Activated naive CD4-positive, alpha-beta T cell treated with anti-CD3 and anti-CD28 coated beads, Interleukin-2, amount 50 U/mL, for 24 hours (primary cell): ENCODE data around the gene TMEM150C.

Experiments
- H3K27ac Mint-ChIP-seq: one replicate; pipeline ENCODE4 v1.8.0; 2021; ENCODE audit warnings: mild to moderate bottlenecking, mixed read lengths
- H3K27me3 Mint-ChIP-seq: one replicate; pipeline ENCODE4 v1.8.0; 2021; ENCODE audit warnings: mixed read lengths
- H3K36me3 Mint-ChIP-seq: one replicate; pipeline ENCODE4 v1.8.0; 2021; ENCODE audit warnings: mixed read lengths
- H3K4me1 Mint-ChIP-seq: one replicate; pipeline ENCODE4 v1.8.0; 2021; ENCODE audit warnings: mixed read lengths
- H3K4me3 Mint-ChIP-seq: one replicate; pipeline ENCODE4 v1.8.0; 2021; ENCODE audit warnings: mild to moderate bottlenecking, mixed read lengths
- H3K9me3 Mint-ChIP-seq: one replicate; pipeline ENCODE4 v1.8.0; 2021; ENCODE audit warnings: mixed read lengths

TMEM150C gene

GRCh38 chr4:82508011-82508410, 53.8 kb downstream of the TMEM150C start:
- Mint-ChIP-seq H3K36me3 (no peaks in the 10 kb centered on the region), H3K9me3 (no peaks in the 10 kb centered on the region), H3K4me3 (no peak overlapping the region), H3K27me3 (peaks cover 11% of the 10 kb centered on the region), H3K4me1 (no peaks in the 10 kb centered on the region), H3K27ac (no peak overlapping the region)

GRCh38 chr4:82501154-82501442, 60.7 kb downstream of the TMEM150C start:
- no peak overlapping the region for H3K4me3 Mint-ChIP-seq
- H3K36me3 Mint-ChIP-seq, result no peaks in the 10 kb centered on the region
- no peaks in the 10 kb centered on the region for H3K9me3 Mint-ChIP-seq
- no peak overlapping the region for H3K27ac Mint-ChIP-seq
- no peaks in the 10 kb centered on the region for H3K4me1 Mint-ChIP-seq
- H3K27me3 Mint-ChIP-seq, result peaks cover 2% of the 10 kb centered on the region

- no peaks in the 10 kb centered on the region for H3K9me3 Mint-ChIP-seq
- no peak overlapping the region for H3K4me3 Mint-ChIP-seq
- no peaks in the 10 kb centered on the region for H3K4me1 Mint-ChIP-seq
- no peaks in the 10 kb centered on the region for H3K36me3 Mint-ChIP-seq
- H3K27ac Mint-ChIP-seq, result no peak overlapping the region
- H3K27me3 Mint-ChIP-seq, result peaks cover 2% of the 10 kb centered on the region
These were observed 61.2 kb downstream of the TMEM150C start for GRCh38 chr4:82500435-82501153.

GRCh38 chr4:82499738-82500434, 61.9 kb downstream of the TMEM150C start:
- H3K4me3 Mint-ChIP-seq, result no peak overlapping the region
- no peaks in the 10 kb centered on the region for H3K4me1 Mint-ChIP-seq
- no peaks in the 10 kb centered on the region for H3K36me3 Mint-ChIP-seq
- no peak overlapping the region for H3K27ac Mint-ChIP-seq
- H3K27me3 Mint-ChIP-seq, result no peaks in the 10 kb centered on the region
- no peaks in the 10 kb centered on the region for H3K9me3 Mint-ChIP-seq

- Mint-ChIP-seq H3K4me3 (no peak overlapping the region), H3K27ac (no peak overlapping the region), H3K36me3 (no peaks in the 10 kb centered on the region)
These were observed 65.4 kb downstream of the TMEM150C start for GRCh38 chr4:82496349-82496748.

GRCh38 chr4:82495666-82496065, 66.1 kb downstream of the TMEM150C start:
- H3K4me3 Mint-ChIP-seq, result no peak overlapping the region
- H3K27me3 Mint-ChIP-seq, result no peaks in the 10 kb centered on the region
- H3K4me1 Mint-ChIP-seq, result no peaks in the 10 kb centered on the region

More at GRCh38 chr4:82496349-82496748, 65.4 kb downstream of the TMEM150C start:
- Mint-ChIP-seq H3K4me1 (no peaks in the 10 kb centered on the region), H3K27me3 (no peaks in the 10 kb centered on the region), H3K9me3 (no peaks in the 10 kb centered on the region)

GRCh38 chr4:82493721-82494425, 67.9 kb downstream of the TMEM150C start:
- no peak overlapping the region for H3K27ac Mint-ChIP-seq
- H3K9me3 Mint-ChIP-seq, result no peaks in the 10 kb centered on the region
- H3K36me3 Mint-ChIP-seq, result peaks cover 2% of the 10 kb centered on the region
- no peak overlapping the region for H3K4me3 Mint-ChIP-seq
- no peaks in the 10 kb centered on the region for H3K27me3 Mint-ChIP-seq
- H3K4me1 Mint-ChIP-seq, result no peaks in the 10 kb centered on the region

More at GRCh38 chr4:82495666-82496065, 66.1 kb downstream of the TMEM150C start:
- no peak overlapping the region for H3K27ac Mint-ChIP-seq
- no peaks in the 10 kb centered on the region for H3K9me3 Mint-ChIP-seq
- no peaks in the 10 kb centered on the region for H3K36me3 Mint-ChIP-seq

GRCh38 chr4:82491251-82491960, 70.4 kb downstream of the TMEM150C start:
- H3K4me1 Mint-ChIP-seq, result no peaks in the 10 kb centered on the region
- H3K27me3 Mint-ChIP-seq, result no peaks in the 10 kb centered on the region
- no peaks in the 10 kb centered on the region for H3K9me3 Mint-ChIP-seq
- H3K27ac Mint-ChIP-seq, result no peak overlapping the region
- H3K36me3 Mint-ChIP-seq, result peaks cover 2% of the 10 kb centered on the region
- no peak overlapping the region for H3K4me3 Mint-ChIP-seq

- peaks cover 2% of the 10 kb centered on the region for H3K36me3 Mint-ChIP-seq
These were observed 71.8 kb downstream of the TMEM150C start for GRCh38 chr4:82489987-82490386.

GRCh38 chr4:82489076-82489475, 72.7 kb downstream of the TMEM150C start:
- H3K9me3 Mint-ChIP-seq, result no peaks in the 10 kb centered on the region
- H3K4me3 Mint-ChIP-seq, result no peak overlapping the region
- H3K36me3 Mint-ChIP-seq, result peaks cover 2% of the 10 kb centered on the region
- no peak overlapping the region for H3K27ac Mint-ChIP-seq
- H3K4me1 Mint-ChIP-seq, result no peaks in the 10 kb centered on the region
- H3K27me3 Mint-ChIP-seq, result no peaks in the 10 kb centered on the region

More at GRCh38 chr4:82489987-82490386, 71.8 kb downstream of the TMEM150C start:
- no peaks in the 10 kb centered on the region for H3K4me1 Mint-ChIP-seq
- H3K27me3 Mint-ChIP-seq, result no peaks in the 10 kb centered on the region
- H3K27ac Mint-ChIP-seq, result no peak overlapping the region
- H3K9me3 Mint-ChIP-seq, result no peaks in the 10 kb centered on the region
- no peak overlapping the region for H3K4me3 Mint-ChIP-seq

- no peak overlapping the region for H3K27ac Mint-ChIP-seq
- no peaks in the 10 kb centered on the region for H3K9me3 Mint-ChIP-seq
- H3K4me3 Mint-ChIP-seq, result no peak overlapping the region
- H3K27me3 Mint-ChIP-seq, result no peaks in the 10 kb centered on the region
- H3K36me3 Mint-ChIP-seq, result peaks cover 12% of the 10 kb centered on the region
- no peaks in the 10 kb centered on the region for H3K4me1 Mint-ChIP-seq
These were observed 76.6 kb downstream of the TMEM150C start for GRCh38 chr4:82484996-82485783.

GRCh38 chr4:82482387-82482786, 79.4 kb downstream of the TMEM150C start:
- Mint-ChIP-seq H3K27ac (no peak overlapping the region), H3K27me3 (no peaks in the 10 kb centered on the region), H3K4me1 (no peaks in the 10 kb centered on the region), H3K4me3 (no peak overlapping the region), H3K9me3 (no peaks in the 10 kb centered on the region), H3K36me3 (peaks cover 15% of the 10 kb centered on the region)

- Mint-ChIP-seq H3K4me3 (no peak overlapping the region), H3K36me3 (peaks cover 15% of the 10 kb centered on the region), H3K9me3 (no peaks in the 10 kb centered on the region), H3K4me1 (no peaks in the 10 kb centered on the region), H3K27ac (no peak overlapping the region), H3K27me3 (no peaks in the 10 kb centered on the region)
These were observed 80.3 kb downstream of the TMEM150C start for GRCh38 chr4:82481506-82481840.

GRCh38 chr4:82480771-82481505, 80.8 kb downstream of the TMEM150C start:
- Mint-ChIP-seq H3K4me3 (no peak overlapping the region), H3K9me3 (no peaks in the 10 kb centered on the region)

More at GRCh38 chr4:82480771-82481505, 80.8 kb downstream of the TMEM150C start:
- H3K27me3 Mint-ChIP-seq, result no peaks in the 10 kb centered on the region
- H3K27ac Mint-ChIP-seq, result no peak overlapping the region
- H3K36me3 Mint-ChIP-seq, result peaks cover 15% of the 10 kb centered on the region
- H3K4me1 Mint-ChIP-seq, result no peaks in the 10 kb centered on the region
